K562 (cell line): ENCODE measurements around the gene HSPH1. TPM values are rescaled to one million over a fixed set of nuclear protein-coding genes. Genes with fewer than 3 reads are reported as not detected.

Experiments
- ATAC-seq: fragments of 200-7000 bp; cut with Tn5 transposase; 3 replicates; pipeline ENCODE4 v1.9.1; 2020; ENCODE audit warnings: moderate library complexity
- BruUV-seq: library from RNA; stranded (reverse); fragments of 400-500 nt; replicated peaks from 2 replicates; lab custom pipeline; 2021; lab: Mats Ljungman, UMichigan
- CTCF ChIA-PET: fragments of 300-600 bp; formaldehyde crosslinking; extraction: SDS; loops from one replicate; lab custom pipeline; 2021; ENCODE audit warnings: low intra/inter-chr PET ratio; lab: Yijun Ruan, JAX
- POLR2A ChIA-PET: fragments of 300-600, 350-650 bp; sonication (Branson Sonifier 250); formaldehyde crosslinking; extraction: SDS; loops from one replicate; lab custom pipeline; 2021; ENCODE audit warnings: antibody characterized with exemption, inconsistent platforms; lab: Yijun Ruan, JAX
- DNase-seq, 4 experiments: peaks; one replicate each; pipeline versions ENCODE4 v3.0.0 to v3.0.0-alpha.2; 2011 to 2018; ENCODE audit warnings: low spot score in 3 of 4, mixed read lengths in 3 of 4; ENCODE audit errors: extremely low read depth in 1 of 4
- FAIRE-seq: peaks from 2 replicates; lab custom pipeline; 2011; peaks lifted over from hg19 to GRCh38; lab: Jason Lieb, UNC
- H2AFZ ChIP-seq: 2 replicates; pipeline ENCODE4 v1.6.0; 2011; ENCODE audit warnings: low read depth, low read length, control low read depth, inconsistent platforms
- H3K27ac ChIP-seq: fragments of 200-600 bp; 3 replicates; pipeline ENCODE4 v1.8.0; 2011; ENCODE audit warnings: low read depth, mild to moderate bottlenecking, control low read depth, inconsistent platforms, low read length, moderate library complexity, mixed read lengths; ENCODE audit errors: extremely low read depth
- H3K27me3 ChIP-seq, 2 experiments: fragments of 300-600 bp in 1 of 2; 2 replicates in 1 of 2; 3 replicates in 1 of 2; pipeline versions ENCODE4 v1.6.0 to v1.8.0; 2011; ENCODE audit warnings: inconsistent platforms in 2 of 2, low read length in 2 of 2, mild to moderate bottlenecking in 1 of 2, mixed read lengths in 1 of 2, moderate library complexity in 1 of 2; ENCODE audit not compliant: control insufficient read depth in 2 of 2, insufficient read depth in 2 of 2
- H3K36me3 ChIP-seq: fragments of 300-600 bp; 3 replicates; pipeline ENCODE4 v1.8.0; 2011; ENCODE audit warnings: mild to moderate bottlenecking, low read length, inconsistent platforms; ENCODE audit not compliant: control insufficient read depth, insufficient read depth
- H3K4me1 ChIP-seq, 2 experiments: fragments of 200-600 bp in 1 of 2; replicated peaks in 1 of 2; 2 replicates in 1 of 2; 3 replicates in 1 of 2; pipeline versions ENCODE4 v1.5.1 to v1.8.0; 2011; ENCODE audit warnings: inconsistent platforms in 2 of 2, low read length in 2 of 2, mild to moderate bottlenecking in 1 of 2, mixed read lengths in 1 of 2, moderate library complexity in 1 of 2; ENCODE audit not compliant: control insufficient read depth in 2 of 2, insufficient read depth in 2 of 2
- H3K4me2 ChIP-seq: 2 replicates; pipeline ENCODE4 v1.6.1; 2011; ENCODE audit warnings: low read length, control low read depth, inconsistent platforms, mixed read lengths; ENCODE audit not compliant: insufficient read depth
- H3K4me3 ChIP-seq: fragments of 200-600 bp; sonication (generic), shearing (Covaris generic); 2 replicates; pipeline ENCODE4 v1.5.1; 2016; ENCODE audit warnings: control low read depth, inconsistent platforms
- H3K79me2 ChIP-seq: fragments of 200-600 bp; 3 replicates; pipeline ENCODE4 v1.8.0; 2011; ENCODE audit warnings: low read length, inconsistent platforms; ENCODE audit not compliant: control insufficient read depth, insufficient read depth
- H3K9ac ChIP-seq, 2 experiments: 2 replicates each; pipeline versions ENCODE4 v1.6.0 to v1.6.1; 2011; ENCODE audit warnings: low read depth in 2 of 2, low read length in 2 of 2, control low read depth in 1 of 2, inconsistent platforms in 1 of 2, mild to moderate bottlenecking in 1 of 2, mixed read lengths in 1 of 2; ENCODE audit not compliant: insufficient read depth in 1 of 2
- H3K9me1 ChIP-seq: one replicate; pipeline ENCODE4 v1.6.0; 2011; ENCODE audit warnings: inconsistent platforms, mild to moderate bottlenecking, low read length, moderate library complexity; ENCODE audit not compliant: control insufficient read depth, insufficient read depth
- H3K9me3 ChIP-seq: replicated peaks from 2 replicates; pipeline ENCODE4 v1.5.1; 2011; ENCODE audit warnings: low read depth, low read length, inconsistent platforms; ENCODE audit not compliant: control insufficient read depth, insufficient read depth
- H4K20me1 ChIP-seq: replicated peaks from 2 replicates; pipeline ENCODE4 v1.6.1; 2011; ENCODE audit warnings: low read length, inconsistent platforms, mixed read lengths; ENCODE audit not compliant: control insufficient read depth, insufficient read depth
- CCNT2 ChIP-seq: IDR thresholded peaks from 2 replicates; pipeline ENCODE4 v1.6.1; 2011; ENCODE audit warnings: borderline replicate concordance, low read depth, mild to moderate bottlenecking, moderate library complexity, mixed read lengths, low read length; ENCODE audit not compliant: insufficient read length; ENCODE audit errors: extremely low read depth
- CHD1 ChIP-seq: fragments of 200-600 bp; sonication (generic); IDR thresholded peaks from one replicate; pipeline ENCODE4 v1.6.1; 2012; ENCODE audit warnings: mild to moderate bottlenecking, moderate library complexity, low read length, inconsistent platforms
- CREM ChIP-seq: IDR thresholded peaks from 2 replicates; pipeline ENCODE4 v1.6.1; 2014; ENCODE audit warnings: antibody characterized with exemption, low read depth
- E2F3 ChIP-seq: fragments of 250-450 bp; sonication (Bioruptor Pico); IDR thresholded peaks from 2 replicates; pipeline ENCODE4 v1.4.0; 2020; ENCODE audit warnings: mild to moderate bottlenecking
- EP300 ChIP-seq: IDR thresholded peaks from 2 replicates; pipeline ENCODE4 v1.6.1; 2012; ENCODE audit warnings: low read length, improper control_type of control experiment
- FOXA3 ChIP-seq, 2 experiments: fragments of 450-650 bp in 1 of 2; sonication (generic) in 1 of 2; formaldehyde crosslinking; IDR thresholded peaks in 1 of 2; conservative IDR thresholded peaks in 1 of 2; 2 replicates each; pipeline versions ENCODE4 v1.4.0 to v1.8.0; 2020 to 2022; ENCODE audit warnings: mild to moderate bottlenecking in 2 of 2, missing genetic modification reagents in 1 of 2
- FOXM1 ChIP-seq, 2 experiments: fragments of 450-650 bp in 1 of 2; sonication (generic) in 1 of 2; formaldehyde crosslinking in 1 of 2; IDR thresholded peaks; 2 replicates each; pipeline versions ENCODE4 v1.6.1 to v1.9.0; 2017 to 2022; ENCODE audit warnings: low read depth in 2 of 2, mild to moderate bottlenecking in 2 of 2, missing genetic modification reagents in 1 of 2, moderate library complexity in 1 of 2
- GABPB2 ChIP-seq: fragments of 250-450 bp; sonication (Bioruptor Pico); conservative IDR thresholded peaks from 2 replicates; pipeline ENCODE4 v1.5.1; 2021; ENCODE audit warnings: mild to moderate bottlenecking
- HMBOX1 ChIP-seq: sonication (generic); IDR thresholded peaks from 2 replicates; pipeline ENCODE4 v1.6.1; 2016
- HNRNPLL ChIP-seq: fragments of 200-400 bp; formaldehyde crosslinking; IDR thresholded peaks from 2 replicates; pipeline ENCODE4 v1.6.1; 2017; ENCODE audit warnings: low read length, low read depth, mild to moderate bottlenecking; ENCODE audit not compliant: poor library complexity, severe bottlenecking
- IRF1 ChIP-seq: sonication (generic); formaldehyde crosslinking; IDR thresholded peaks from 2 replicates; pipeline ENCODE4 v1.8.0; 2022; ENCODE audit warnings: missing genetic modification reagents, mild to moderate bottlenecking, borderline replicate concordance
- IRF2 ChIP-seq: sonication (generic); formaldehyde crosslinking; IDR thresholded peaks from 2 replicates; pipeline ENCODE4 v1.8.1; 2022; ENCODE audit warnings: mild to moderate bottlenecking, missing genetic modification reagents
- NRF1 ChIP-seq, 2 experiments: fragments of 450-650 bp; IDR thresholded peaks in 1 of 2; conservative IDR thresholded peaks in 1 of 2; 2 replicates each; pipeline ENCODE4 v1.6.1; 2014; ENCODE audit warnings: mild to moderate bottlenecking in 2 of 2
- RBM15 ChIP-seq: fragments of 200-400 bp; formaldehyde crosslinking; IDR thresholded peaks from 2 replicates; pipeline ENCODE4 v1.6.1; 2018; ENCODE audit warnings: mild to moderate bottlenecking, low read length, moderate library complexity; ENCODE audit not compliant: insufficient read depth
- SREBF1 ChIP-seq: fragments of 150-350 bp; IDR thresholded peaks from 2 replicates; pipeline ENCODE4 v1.6.1; 2014; ENCODE audit warnings: antibody characterized with exemption, low read depth, low read length, borderline replicate concordance
- TGIF2 ChIP-seq: sonication (generic); formaldehyde crosslinking; IDR thresholded peaks from 2 replicates; pipeline ENCODE4 v1.8.1; 2022; ENCODE audit warnings: mild to moderate bottlenecking, missing genetic modification reagents, moderate library complexity
- ZNF699 ChIP-seq: fragments of 250-450 bp; sonication (Bioruptor Pico); IDR thresholded peaks from 2 replicates; pipeline ENCODE4 v1.8.0; 2021; ENCODE audit warnings: mild to moderate bottlenecking, moderate library complexity; ENCODE audit not compliant: insufficient replicate concordance
- WGBS: fragments of 100-300 bp; shearing (Covaris generic); methylation state at CpG from one replicate; pipeline ENCODE4 v1.1.6; 2016; ENCODE audit warnings: low coverage, mixed read lengths; ENCODE audit not compliant: insufficient coverage; ENCODE audit errors: missing lambda C conversion rate; 5-methylcytosine and 5-hydroxymethylcytosine counted together
- in situ Hi-C: fragments of 300-500 bp; cut with MboI; formaldehyde crosslinking; loops from 4 replicates; pipeline ENCODE4 v1.15.0; 2018; ENCODE audit warnings: inconsistent platforms, mixed read lengths
- intact Hi-C: fragments of 100-400 bp; cut with micrococcal nuclease; formaldehyde crosslinking; loops from 2 replicates; pipeline ENCODE4 v1.14.2; 2022
- polyA plus RNA-seq, 8 experiments: library from polyadenylated mRNA; depleted of rRNA in 4 of 8; stranded (reverse) in 5 of 8; unstranded in 3 of 8; fragments of >200 nt; fragmentation: Nextera tagmentation in 2 of 8; fragmentation: Illumina TruSeq in 1 of 8; extraction: Ambion mirVana in 2 of 8; extraction: Trizol in 1 of 8; gene quantifications; 2 replicates each; pipeline versions ENCODE4 v1.2.1 to v1.2.3, GENCODE V29; 2011 to 2014; ENCODE audit warnings: inconsistent platforms in 1 of 8, missing spikeins in 1 of 8
- total RNA-seq, 7 experiments: library from RNA; depleted of rRNA in 6 of 7; stranded (reverse); fragments of >200 nt in 6 of 7; fragmentation: Illumina TruSeq in 2 of 7; extraction: Trizol in 2 of 7; gene quantifications; 2 replicates each; pipeline versions ENCODE4 v1.2.1 to v1.2.3, GENCODE V29; 2011 to 2021; ENCODE audit warnings: low replicate concordance in 1 of 7

The HSPH1 gene
- total and polyA plus RNA-seq, 9 of the 15 experiments (the other 6 are each of a cell fraction or from before 2014, with no cell fraction given), result 34.6 to 104 (median 64.7) TPM

GRCh38 chr13:31162151-31163008, 676 bp upstream of the HSPH1 start (continued):
- TF ChIP-seq EP300 (peak; percentile 2; the same call in 1 of the 2 replicates), FOXM1 (IDR thresholded peaks at IDR 0.05; ENCODE audit: low read depth) (0 out of 2 replicates have a peak, but pooled peaks have one; percentile 35), FOXM1 (CRISPR knock-in tag; IDR thresholded peaks at IDR 0.05; ENCODE audit: low read depth) (no peak), E2F3 (CRISPR knock-in tag) (peak; percentile 62; the same call in 1 of the 2 replicates), IRF2 (CRISPR knock-in tag) (no peak), TGIF2 (CRISPR knock-in tag) (no peak), CREM (peak; percentile 75), SREBF1 (0 out of 2 replicates have a peak, but pooled peaks have one; percentile 50), ZNF699 (no peak)

GRCh38 chr13:31160857-31161556, 697 bp downstream of the HSPH1 start:
- ChIA-PET POLR2A (interaction anchor here (0.9 to 1.1 kb wide), 4 partner anchors 12 to 40 kb away, joined by 3 to 5 read pairs (median 3); no protein-coding TSS in a partner anchor), CTCF (no interaction called here)
- H3K4me2 ChIP-seq, result peak overlapping the region; percentile 80
- H3K27ac ChIP-seq, result peak overlapping the region; percentile 72
- 0% methylated on average over 25 of the region's 51 CpGs for WGBS
- peaks cover 63% of the 10 kb centered on the region for H3K79me2 ChIP-seq
- no peaks in the 10 kb centered on the region for H4K20me1 ChIP-seq
- FAIRE-seq (no peak), DNase-seq (peak; percentile 9 to 68 (median 26)), ATAC-seq (peak; percentile 62)
- H3K4me3 ChIP-seq, result peak overlapping the region; percentile 85
- H3K27me3 ChIP-seq, result no peaks in the 10 kb centered on the region
- no peaks in the 10 kb centered on the region for H3K9me3 ChIP-seq
- H2AFZ ChIP-seq, result peak overlapping the region; percentile 68
- intact Hi-C loops, result loop anchor here (5.0 kb wide), 1 partner anchor 41 kb away; no protein-coding TSS in a partner anchor
- peaks cover 27% of the 10 kb centered on the region; the same call in 1 of the 3 replicates for H3K36me3 ChIP-seq
- H3K4me1 ChIP-seq, result peaks cover 0 to 12% of the 10 kb centered on the region in 2 experiments; a peak in 1 of 5 replicates
- H3K9me1 ChIP-seq, result no peaks in the 10 kb centered on the region
- H3K9ac ChIP-seq, result peak overlapping the region; percentile 66 to 89
- in situ Hi-C loops, result no loop called here
- BruUV-seq, result no TSS peak
- TF ChIP-seq HMBOX1 (no peak), GABPB2 (CRISPR knock-in tag) (no peak), RBM15 (no peak), HNRNPLL (peak; percentile 91), CHD1 (peak; percentile 33), CCNT2 (peak; percentile 74), FOXA3 (CRISPR knock-in tag; conservative IDR thresholded peaks at IDR 0.05 in 1 of 2, IDR thresholded peaks at IDR 0.05 in 1 of 2) (no peak), IRF1 (CRISPR knock-in tag) (no peak), NRF1 (conservative IDR thresholded peaks at IDR 0.05 in 1 of 2, IDR thresholded peaks at IDR 0.05 in 1 of 2) (peak; percentile 77 to 83)
